Dedifferentiated amniotic fluid mesenchymal stem cell (primary cell): ENCODE data around the gene ERG28.

Experiments
- DNase-seq: peaks from one replicate; pipeline ENCODE4 v3.0.0-alpha.2; 2016; ENCODE audit errors: extremely low spot score

ERG28 gene

GRCh38 chr14:75660238-75660629 is 442 bp downstream of the ERG28 start:
- DNase-seq, result no peak

- no peak for DNase-seq
These were observed 1.7 kb downstream of the ERG28 start for GRCh38 chr14:75658957-75659356.

- no peak for DNase-seq
These were observed 3.3 kb downstream of the ERG28 start for GRCh38 chr14:75657331-75657730.

GRCh38 chr14:75655235-75655634 is 5.4 kb downstream of the ERG28 start:
- DNase-seq, result no peak

- DNase-seq, result peak; percentile 58
These were observed 6.4 kb downstream of the ERG28 start for GRCh38 chr14:75654127-75654732.

GRCh38 chr14:75653563-75653962 is 7.1 kb downstream of the ERG28 start:
- no peak for DNase-seq

GRCh38 chr14:75650253-75651058 is 10.2 kb downstream of the ERG28 start:
- no peak for DNase-seq

GRCh38 chr14:75649773-75650172 is 10.9 kb downstream of the ERG28 start:
- no peak for DNase-seq

GRCh38 chr14:75649337-75649736 is 11.3 kb downstream of the ERG28 start:
- no peak for DNase-seq

GRCh38 chr14:75648066-75648838 is 12.4 kb downstream of the ERG28 start:
- peak; percentile 93 for DNase-seq

- DNase-seq, result no peak
These were observed 13.0 kb downstream of the ERG28 start for GRCh38 chr14:75647640-75648039.

- DNase-seq, result no peak
These were observed 13.9 kb downstream of the ERG28 start for GRCh38 chr14:75646762-75647161.

GRCh38 chr14:75645056-75645455 is 15.6 kb downstream of the ERG28 start:
- DNase-seq, result no peak

GRCh38 chr14:75643985-75644384 is 16.7 kb downstream of the ERG28 start:
- no peak for DNase-seq

GRCh38 chr14:75640876-75641275 is 19.8 kb downstream of the ERG28 start:
- no peak for DNase-seq

- DNase-seq, result peak; percentile 22
These were observed 24.5 kb downstream of the ERG28 start for GRCh38 chr14:75636100-75636692.

GRCh38 chr14:75634848-75635247 is 25.8 kb downstream of the ERG28 start:
- DNase-seq, result no peak

- DNase-seq, result peak; percentile 43
These were observed 29.2 kb downstream of the ERG28 start for GRCh38 chr14:75631453-75631831.

- DNase-seq, result no peak
These were observed 29.8 kb downstream of the ERG28 start for GRCh38 chr14:75630695-75631452.

- no peak for DNase-seq
These were observed 31.9 kb downstream of the ERG28 start for GRCh38 chr14:75628816-75629215.

GRCh38 chr14:75627406-75627805 is 33.3 kb downstream of the ERG28 start:
- no peak for DNase-seq

GRCh38 chr14:75626863-75627262 is 33.8 kb downstream of the ERG28 start:
- DNase-seq, result no peak
